ENCODE measurements around the gene BMAL1.

Gene BMAL1

GRCh38 chr11:13294178-13294577, 16.6 kb downstream of the BMAL1 start:
- DNase-seq = no peak

- DNase-seq = no peak
Measured at GRCh38 chr11:13294771-13295579, 17.4 kb downstream of the BMAL1 start.

- DNase-seq = no peak
Measured at GRCh38 chr11:13297308-13297916, 19.8 kb downstream of the BMAL1 start.

- no peak for DNase-seq
Measured at GRCh38 chr11:13297917-13298356, 20.3 kb downstream of the BMAL1 start.

- no peak for DNase-seq
Measured at GRCh38 chr11:13298765-13299164, 21.2 kb downstream of the BMAL1 start.

GRCh38 chr11:13301522-13301921, 23.9 kb downstream of the BMAL1 start:
- no peak for DNase-seq

GRCh38 chr11:13302420-13302958, 24.9 kb downstream of the BMAL1 start:
- DNase-seq = no peak

GRCh38 chr11:13303668-13304649, 26.4 kb downstream of the BMAL1 start:
- no peak for DNase-seq

GRCh38 chr11:13304655-13305335, 27.2 kb downstream of the BMAL1 start:
- DNase-seq = no peak

- DNase-seq = no peak
Measured at GRCh38 chr11:13308704-13309103, 31.1 kb downstream of the BMAL1 start.

- DNase-seq = no peak
Measured at GRCh38 chr11:13309156-13309555, 31.6 kb downstream of the BMAL1 start.

- DNase-seq = no peak
Measured at GRCh38 chr11:13310443-13310842, 32.9 kb downstream of the BMAL1 start.

- no peak for DNase-seq
Measured at GRCh38 chr11:13311570-13311969, 34.0 kb downstream of the BMAL1 start.

GRCh38 chr11:13313005-13313819, 35.6 kb downstream of the BMAL1 start:
- no peak for DNase-seq

GRCh38 chr11:13314676-13315394, 37.2 kb downstream of the BMAL1 start:
- DNase-seq = no peak

- no peak for DNase-seq
Measured at GRCh38 chr11:13315517-13316432, 38.2 kb downstream of the BMAL1 start.

- DNase-seq = no peak
Measured at GRCh38 chr11:13316528-13316961, 39.0 kb downstream of the BMAL1 start.

- no peak for DNase-seq
Measured at GRCh38 chr11:13317293-13318080, 39.9 kb downstream of the BMAL1 start.

All from NCI-H2171 (cell line).